Cardiac septum (tissue), 1 donor: ENCODE measurements around the gene PPTC7. TPM values are rescaled to one million over a fixed set of nuclear protein-coding genes. Genes with fewer than 3 reads are reported as not detected.
A peak's percentile ranks its signal among the peaks of the same experiment; 100 is the strongest.
"Not testable (repeated sequence)": the region's sequence is repeated elsewhere in the genome, so short reads cannot be mapped to it uniquely, and the experiment has no call there.

Source experiments
- DNase-seq: peaks from one replicate; pipeline ENCODE4 v3.0.0-alpha.2; 2020; ENCODE audit warnings: low spot score
- intact Hi-C: fragments of 100-400 bp; cut with DNase I; formaldehyde crosslinking; loops from one replicate; pipeline ENCODE4 v1.14.0; 2022
- long read RNA-seq: library from polyadenylated mRNA; unstranded; transcript quantifications from one replicate; pipeline ENCODE4 v2.0.0, GENCODE V29; 2021
- total RNA-seq: library from RNA; stranded (reverse); fragmentation: NEBNext Ultra II Directional; extraction: Animal tissue kit (Norgen Biotek cat#: 25700); gene quantifications from one replicate; pipeline ENCODE4 v1.2.1, GENCODE V29; 2021
- donor health status: DM: no; HTN: no; CAD: no.

The PPTC7 gene
- total RNA-seq = 55.0 TPM
- long read RNA-seq, full-length matches to known transcripts = 21 of 50 reads
- long read RNA-seq, partial matches to known transcripts = 2 of 50 reads
- long read RNA-seq, other reads (novel, unspliced or antisense) = 27 of 50 reads

GRCh38 chr12:110583137-110584059 lies at the start of gene PPTC7:
Gene PPTC7, minus strand, starts transcription at chr12:110583318. Its CDS starts 287 bp downstream, at chr12:110583031.
- intact Hi-C loops = loop anchor here (5.0 kb wide), 1 partner anchor 46 kb away; no protein-coding TSS in a partner anchor
- peak; percentile 99 for DNase-seq

GRCh38 chr12:110627500-110628195 lies 44.5 kb upstream of the PPTC7 start:
- DNase-seq = no peak
- intact Hi-C loops = no loop called here

- no peak for DNase-seq
- intact Hi-C loops = no loop called here
These were observed 39.5 kb upstream of the PPTC7 start for GRCh38 chr12:110622582-110622981.

GRCh38 chr12:110619534-110619953 lies 36.4 kb upstream of the PPTC7 start:
- intact Hi-C loops = no loop called here
- no peak for DNase-seq

- intact Hi-C loops = no loop called here
These were observed 33.5 kb upstream of the PPTC7 start for GRCh38 chr12:110616471-110617115.

GRCh38 chr12:110615171-110615570 lies 32.1 kb upstream of the PPTC7 start:
- no peak for DNase-seq
- intact Hi-C loops = no loop called here

More at GRCh38 chr12:110616471-110617115, 33.5 kb upstream of the PPTC7 start:
- DNase-seq = no peak

- DNase-seq = peak; percentile 100
- intact Hi-C loops = loop anchor here (5.0 kb wide), 3 partner anchors 78 to 273 kb away; partner anchors contain the start of gene PPP1CC
These were observed 30.9 kb upstream of the PPTC7 start, which contains the start of gene TCTN1 for GRCh38 chr12:110613771-110614684. Gene TCTN1, plus strand, starts transcription at chr12:110614129. Its CDS starts 54 bp downstream, at chr12:110614183.

- DNase-seq = no peak
- intact Hi-C loops = loop anchor here (5.0 kb wide), 3 partner anchors 79 to 274 kb away; partner anchors contain the start of gene PPP1CC
These were observed 30.1 kb upstream of the PPTC7 start for GRCh38 chr12:110613071-110613770.

- intact Hi-C loops = loop anchor here (10.0 kb wide), 1 partner anchor 219 kb away; no protein-coding TSS in a partner anchor
- DNase-seq = no peak
These were observed 23.1 kb upstream of the PPTC7 start for GRCh38 chr12:110606253-110606611.

- intact Hi-C loops = loop anchor here (2.0 to 10.0 kb wide), 4 partner anchors 50 to 223 kb away; partner anchors contain the start of genes FAM216A and GPN3
- not testable (repeated sequence) for DNase-seq
These were observed 19.1 kb upstream of the PPTC7 start for GRCh38 chr12:110602085-110602814.

- intact Hi-C loops = loop anchor here (2.0 to 10.0 kb wide), 4 partner anchors 48 to 225 kb away; partner anchors contain the start of genes ARPC3, FAM216A and GPN3
These were observed 17.1 kb upstream of the PPTC7 start for GRCh38 chr12:110600254-110600653.

GRCh38 chr12:110599334-110599733 lies 16.2 kb upstream of the PPTC7 start:
- intact Hi-C loops = no loop called here
- DNase-seq = no peak

More at GRCh38 chr12:110600254-110600653, 17.1 kb upstream of the PPTC7 start:
- no peak for DNase-seq

GRCh38 chr12:110597885-110598284 lies 14.8 kb upstream of the PPTC7 start:
- no peak for DNase-seq
- intact Hi-C loops = no loop called here

GRCh38 chr12:110592919-110593318 lies 9.8 kb upstream of the PPTC7 start:
- intact Hi-C loops, DNase-seq: not testable (repeated sequence)

GRCh38 chr12:110592078-110592477 lies 9.0 kb upstream of the PPTC7 start:
- no peak for DNase-seq
- intact Hi-C loops = no loop called here

- intact Hi-C loops = no loop called here
- no peak for DNase-seq
These were observed 8.4 kb upstream of the PPTC7 start for GRCh38 chr12:110591451-110592051.
